CD4-positive, alpha-beta T cell treated with Interleukin-17A for 1 hour (primary cell): ENCODE results near the gene GVQW3.
A peak's percentile ranks its signal among the peaks of the same experiment; 100 is the strongest.
"Not testable (repeated sequence)": the region's sequence is repeated elsewhere in the genome, so short reads cannot be mapped to it uniquely, and the experiment has no call there.

ENCODE experiments used
- DNase-seq: peaks from one replicate; pipeline ENCODE4 v3.0.0-alpha.2; 2020

GVQW3 gene

DNA sequence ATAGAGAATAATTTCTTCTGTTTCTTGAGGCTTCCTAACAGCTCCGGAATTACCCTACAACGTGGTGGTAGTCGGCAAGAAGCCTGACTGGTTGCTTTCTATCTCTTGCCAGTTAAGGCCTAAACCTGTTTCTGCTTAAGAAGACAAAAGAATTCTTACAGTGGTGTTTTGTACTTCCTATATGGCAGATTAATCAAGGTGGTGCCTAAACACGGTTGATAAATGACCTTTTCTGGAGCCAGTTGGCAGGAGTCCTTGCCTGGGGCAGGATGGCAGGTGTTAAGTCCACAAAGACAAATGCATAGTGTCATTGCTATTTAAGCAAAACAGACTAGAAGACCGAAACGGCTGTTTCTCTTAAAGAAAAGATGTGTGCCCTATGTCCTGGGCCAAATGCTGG, 9.9 kb downstream of the GVQW3 start:
- no peak for DNase-seq

DNA sequence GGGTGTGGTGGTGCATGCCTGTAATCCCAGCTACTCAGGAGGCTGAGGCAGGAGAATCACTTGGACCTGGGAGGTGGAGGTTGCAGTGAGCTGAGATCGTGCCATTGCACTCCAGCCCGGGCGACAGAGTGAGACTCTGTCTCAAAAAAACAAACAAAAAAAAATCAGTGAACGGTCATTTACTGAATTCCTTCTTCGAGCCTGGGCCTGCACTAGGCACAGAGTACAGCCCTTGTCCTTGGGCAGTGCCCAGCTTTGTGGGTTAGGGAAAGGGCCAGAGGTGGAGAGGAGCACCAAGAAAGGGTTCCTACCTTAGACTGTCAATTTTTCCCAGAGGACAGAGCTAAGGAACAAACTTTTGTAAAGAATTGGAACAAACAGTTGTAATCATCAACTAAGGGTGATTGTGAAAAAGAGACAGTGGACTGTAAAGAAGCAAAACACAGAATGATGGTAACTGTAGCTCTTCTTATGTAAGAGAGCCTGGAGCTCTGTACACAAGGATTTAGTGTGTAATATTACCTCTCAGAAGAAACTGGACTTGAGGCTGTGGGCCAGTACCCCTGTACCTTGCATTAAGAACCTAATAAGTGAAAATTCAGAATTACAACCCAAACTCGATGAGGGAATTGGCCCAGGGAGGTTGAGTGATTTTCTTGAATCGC, 10.8 kb downstream of the GVQW3 start:
- DNase-seq: no peak

DNA sequence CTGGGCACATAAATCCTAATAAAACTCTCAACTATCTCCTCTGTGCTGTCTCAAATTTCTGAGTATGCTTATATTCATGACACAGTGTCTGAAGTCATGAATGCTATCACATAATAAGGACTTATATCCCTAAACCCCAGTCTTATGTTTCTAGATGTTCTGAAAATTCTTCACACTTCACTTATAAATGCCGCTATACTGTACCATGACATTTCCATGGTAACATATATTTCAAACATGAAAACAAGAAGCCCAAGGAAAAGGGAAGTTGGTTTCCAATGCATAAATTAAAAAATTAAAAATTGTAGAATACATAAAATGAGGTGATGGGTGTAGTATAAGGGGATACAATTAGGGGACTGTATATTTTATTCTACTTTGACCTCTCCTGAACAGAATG, 11.7 kb downstream of the GVQW3 start:
- no peak for DNase-seq

DNA sequence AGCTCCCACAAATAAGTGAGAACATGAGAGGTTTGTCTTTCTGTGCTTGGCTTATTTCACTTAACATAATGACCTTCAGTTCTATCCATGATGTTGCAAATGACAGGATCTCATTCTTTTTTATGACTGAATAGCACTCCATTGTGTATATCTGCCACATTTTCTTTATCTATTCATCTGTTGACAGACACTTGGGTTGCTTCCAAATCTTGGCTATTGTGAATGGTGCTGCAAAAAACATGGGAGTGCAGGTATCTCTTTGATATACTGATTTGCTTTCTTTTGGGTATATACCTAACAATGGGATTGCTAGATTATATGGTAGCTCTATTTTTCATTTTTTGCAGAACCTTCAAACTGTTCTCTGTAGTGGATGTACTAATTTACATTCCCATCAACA, 13.3 kb downstream of the GVQW3 start:
- DNase-seq: no peak

GRCh38 chr11:76395296-76395695, 14.2 kb downstream of the GVQW3 start:
- no peak for DNase-seq

DNA sequence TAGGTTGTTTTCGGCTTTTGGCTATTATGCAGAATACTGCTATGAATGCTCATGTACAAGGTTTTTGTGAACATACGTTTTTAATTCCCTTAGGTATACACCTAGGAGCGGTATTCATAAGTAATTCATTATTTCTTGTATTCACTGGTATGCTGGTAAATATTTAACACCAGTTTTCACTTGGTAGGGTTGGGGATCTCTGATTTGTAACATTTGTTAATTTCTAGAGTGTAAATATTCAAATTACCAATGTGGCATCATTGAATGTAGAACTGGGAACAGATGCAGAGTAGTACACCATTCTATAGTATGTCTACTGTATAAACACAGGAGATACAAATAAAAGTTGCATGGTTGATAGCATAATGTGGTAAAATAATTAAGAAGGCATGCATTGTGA, 16.3 kb downstream of the GVQW3 start:
- no peak for DNase-seq

DNA sequence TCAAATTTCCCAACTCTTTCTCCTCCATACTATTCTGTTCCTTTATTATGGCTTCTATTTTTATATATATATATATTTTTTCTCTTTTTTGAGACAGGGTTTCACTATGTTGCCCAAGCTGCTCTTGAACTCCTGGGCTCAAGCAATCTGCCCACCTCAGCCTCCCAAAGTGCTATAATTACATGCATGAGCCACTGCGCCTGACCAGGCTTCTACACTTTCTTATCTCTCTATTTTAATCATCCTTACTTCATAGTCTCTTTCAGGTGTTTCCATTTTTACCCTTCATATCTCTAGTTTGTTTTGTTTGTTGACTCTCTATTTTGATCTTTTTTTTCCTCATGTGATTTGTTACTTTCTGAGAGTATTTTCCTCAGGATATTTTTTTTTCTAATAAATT, 19.8 kb downstream of the GVQW3 start:
- DNase-seq: no peak

- not testable (repeated sequence) for DNase-seq
These were observed 20.4 kb downstream of the GVQW3 start for GRCh38 chr11:76401484-76401883.

GRCh38 chr11:76406359-76406758, 25.2 kb downstream of the GVQW3 start:
- no peak for DNase-seq

DNA sequence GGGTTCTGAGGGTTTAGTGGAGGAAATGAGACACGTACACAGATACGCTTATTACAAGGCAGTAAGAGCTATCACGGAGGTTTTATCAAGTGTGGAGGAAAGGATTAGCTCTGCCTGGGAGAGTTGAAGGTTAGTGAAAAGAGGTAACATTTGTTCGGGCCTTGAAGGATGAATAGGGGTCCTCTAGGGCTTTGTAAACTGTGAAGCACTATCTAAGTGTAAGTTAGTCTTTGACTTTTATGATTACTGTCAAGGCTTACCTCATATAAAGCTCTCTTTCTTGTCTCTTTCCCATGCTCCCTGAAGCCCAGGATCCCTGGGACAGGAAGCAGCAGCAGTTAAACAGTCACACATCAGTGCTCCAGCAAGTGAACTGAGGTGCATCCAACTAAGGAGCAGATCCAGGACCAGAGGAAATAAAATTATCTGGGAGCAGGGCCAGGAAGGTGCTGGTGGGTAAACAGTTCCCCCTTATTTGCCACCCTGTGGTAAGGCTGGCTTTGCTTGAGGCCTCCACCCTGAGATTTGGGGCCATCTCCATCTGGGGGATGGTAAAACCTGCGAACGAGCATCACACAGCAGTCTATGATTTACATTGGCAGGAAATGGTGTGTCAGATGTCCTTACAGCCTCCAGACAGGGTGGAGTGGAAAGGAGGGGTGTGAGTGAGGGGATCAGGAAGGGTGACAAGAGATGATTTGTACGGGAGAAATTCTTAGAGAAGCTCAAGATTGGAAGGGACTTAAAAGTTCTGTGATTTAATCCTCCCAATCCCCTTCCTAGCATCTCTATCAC, 27.2 kb downstream of the GVQW3 start:
- no peak for DNase-seq

GRCh38 chr11:76410851-76411357, 29.8 kb downstream of the GVQW3 start:
- no peak for DNase-seq

GRCh38 chr11:76415073-76415472, 34.0 kb downstream of the GVQW3 start:
- no peak for DNase-seq

GRCh38 chr11:76419896-76420295, 38.8 kb downstream of the GVQW3 start:
- peak; percentile 19 for DNase-seq

GRCh38 chr11:76424379-76424778, 43.3 kb downstream of the GVQW3 start:
- DNase-seq: no peak

GRCh38 chr11:76424891-76425290, 43.8 kb downstream of the GVQW3 start:
- DNase-seq: no peak

- DNase-seq: no peak
These were observed 45.5 kb downstream of the GVQW3 start for GRCh38 chr11:76426660-76427059.

GRCh38 chr11:76436020-76436419, 54.9 kb downstream of the GVQW3 start:
- no peak for DNase-seq

DNA sequence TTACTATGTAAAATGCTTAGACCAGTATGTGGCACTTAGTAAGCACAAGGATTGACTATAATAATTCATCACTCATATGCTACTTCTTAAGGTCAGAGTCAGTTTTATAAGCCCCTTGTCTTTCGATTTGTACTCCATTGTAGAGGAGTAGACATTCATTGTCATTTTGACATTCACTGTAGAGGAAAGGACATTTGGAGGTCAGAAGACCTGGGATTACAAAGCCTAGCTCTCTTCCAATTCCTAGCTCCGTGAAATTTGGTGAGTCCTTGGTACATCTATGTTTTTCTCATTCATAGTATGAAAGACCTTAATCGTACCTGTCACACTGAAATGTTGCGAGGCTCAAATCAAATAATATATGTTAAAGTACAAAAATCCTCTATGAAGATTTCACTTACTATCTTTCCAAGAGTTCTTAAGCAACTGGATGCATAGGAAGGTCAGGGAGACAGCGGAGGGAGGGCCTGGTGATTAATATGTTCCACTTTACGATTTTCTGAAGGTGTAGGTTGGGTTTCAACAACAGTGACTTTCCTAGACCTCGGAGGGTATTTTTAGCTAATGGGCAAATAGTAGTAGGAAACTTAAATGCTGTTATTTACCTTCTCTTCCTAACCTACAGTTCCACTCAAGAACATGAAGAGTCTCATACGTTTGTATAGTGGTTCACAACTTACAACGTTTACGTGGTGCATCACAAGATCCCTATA, 62.3 kb downstream of the GVQW3 start:
- no peak for DNase-seq

- no peak for DNase-seq
These were observed 62.9 kb downstream of the GVQW3 start for GRCh38 chr11:76444065-76444383.

GRCh38 chr11:76444384-76445120, 63.4 kb downstream of the GVQW3 start, which contains the start of gene EMSY:
Gene EMSY (plus strand): TSS chr11:76445018. CDS start chr11:76446939, 1,921 bp downstream.
- peak; percentile 95 for DNase-seq

GRCh38 chr11:76445121-76446084, 64.3 kb downstream of the GVQW3 start:
- DNase-seq: peak; percentile 55

- DNase-seq: no peak
These were observed 67.4 kb downstream of the GVQW3 start for GRCh38 chr11:76448506-76448905.
